Measurements from ENCODE around the gene GALT.
"Not testable (repeated sequence)": the region's sequence is repeated elsewhere in the genome, so short reads cannot be mapped to it uniquely, and the experiment has no call there.

The GALT gene

GRCh38 chr9:34634551-34635248 is 11.8 kb upstream of the GALT start:
- Histone ChIP-seq H3K27ac (no peak overlapping the region), H3K27me3 (peaks cover 35% of the 10 kb centered on the region), H3K36me3 (no peaks in the 10 kb centered on the region), H3K4me3 (ENCODE audit: low read depth in 1 of 2, low read length in 1 of 2) (no peak overlapping the region), H3K4me1 (ENCODE audit: control insufficient read depth in 1 of 2, insufficient read depth in 1 of 2, low read depth in 1 of 2, low read length in 1 of 2) (peaks cover 17 to 19% of the 10 kb centered on the region in 2 experiments), H3K9me3 (no peaks in the 10 kb centered on the region)
- TF ChIP-seq, protein P1, sequence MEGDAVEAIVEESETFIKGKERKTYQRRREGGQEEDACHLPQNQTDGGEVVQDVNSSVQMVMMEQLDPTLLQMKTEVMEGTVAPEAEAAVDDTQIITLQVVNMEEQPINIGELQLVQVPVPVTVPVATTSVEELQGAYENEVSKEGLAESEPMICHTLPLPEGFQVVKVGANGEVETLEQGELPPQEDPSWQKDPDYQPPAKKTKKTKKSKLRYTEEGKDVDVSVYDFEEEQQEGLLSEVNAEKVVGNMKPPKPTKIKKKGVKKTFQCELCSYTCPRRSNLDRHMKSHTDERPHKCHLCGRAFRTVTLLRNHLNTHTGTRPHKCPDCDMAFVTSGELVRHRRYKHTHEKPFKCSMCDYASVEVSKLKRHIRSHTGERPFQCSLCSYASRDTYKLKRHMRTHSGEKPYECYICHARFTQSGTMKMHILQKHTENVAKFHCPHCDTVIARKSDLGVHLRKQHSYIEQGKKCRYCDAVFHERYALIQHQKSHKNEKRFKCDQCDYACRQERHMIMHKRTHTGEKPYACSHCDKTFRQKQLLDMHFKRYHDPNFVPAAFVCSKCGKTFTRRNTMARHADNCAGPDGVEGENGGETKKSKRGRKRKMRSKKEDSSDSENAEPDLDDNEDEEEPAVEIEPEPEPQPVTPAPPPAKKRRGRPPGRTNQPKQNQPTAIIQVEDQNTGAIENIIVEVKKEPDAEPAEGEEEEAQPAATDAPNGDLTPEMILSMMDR (IDR thresholded peaks at IDR 0.05): no peak

DNA sequence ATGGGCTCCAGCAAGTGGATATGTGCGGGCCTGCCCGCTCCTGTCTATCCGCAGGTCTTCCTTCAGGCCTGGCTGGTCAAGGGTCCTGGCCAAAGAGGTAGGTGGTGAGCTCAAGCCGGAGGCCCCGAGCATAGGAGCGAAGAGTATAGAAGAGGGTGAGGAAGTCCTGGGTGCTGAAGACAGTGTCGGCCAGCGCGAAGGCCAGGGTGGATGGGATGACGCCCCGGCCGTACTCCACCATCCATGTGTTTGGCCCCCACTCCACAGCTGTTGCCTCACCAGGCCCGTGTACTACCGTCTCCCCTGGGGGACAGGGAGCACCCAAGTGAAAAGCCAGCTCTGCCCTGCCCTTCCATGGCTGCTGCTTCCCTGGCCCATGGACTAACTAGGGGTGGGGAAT is 10.9 kb upstream of the GALT start:
- Histone ChIP-seq H3K4me3 (ENCODE audit: low read depth in 1 of 2, low read length in 1 of 2) (no peak overlapping the region), H3K4me1 (ENCODE audit: control insufficient read depth in 1 of 2, insufficient read depth in 1 of 2, low read depth in 1 of 2, low read length in 1 of 2) (peaks cover 17 to 19% of the 10 kb centered on the region in 2 experiments), H3K9me3 (no peaks in the 10 kb centered on the region), H3K36me3 (no peaks in the 10 kb centered on the region), H3K27ac (no peak overlapping the region), H3K27me3 (peaks cover 26% of the 10 kb centered on the region)
- TF ChIP-seq, protein P1 (IDR thresholded peaks at IDR 0.05): no peak

DNA sequence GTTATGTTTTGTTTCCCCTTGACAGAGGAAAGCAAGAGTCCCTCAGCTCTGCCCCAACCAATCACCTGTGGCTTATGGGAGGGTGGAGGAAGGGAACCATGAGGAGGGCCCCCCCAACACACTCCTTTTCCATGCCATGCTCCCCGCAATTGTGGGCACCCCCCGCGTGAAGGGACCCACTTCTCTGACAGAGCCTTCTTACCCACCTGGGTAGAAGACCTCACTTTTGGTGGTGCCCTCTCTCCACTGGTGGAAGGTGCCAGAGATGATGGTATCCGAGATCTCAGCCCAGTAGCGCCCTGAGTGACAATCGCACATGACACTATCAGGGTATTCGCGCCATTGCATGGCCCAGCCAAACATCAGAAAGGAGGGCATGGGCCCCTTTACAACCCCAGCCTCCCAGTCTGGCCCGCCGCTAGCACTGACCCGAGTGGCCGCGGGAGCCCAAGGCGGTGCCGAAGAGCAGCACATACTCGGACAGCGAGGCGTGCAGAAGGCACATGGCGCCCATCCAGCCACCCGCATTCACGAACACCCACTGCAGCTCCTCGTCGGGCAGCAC is 9.6 kb upstream of the GALT start:
- peaks cover 13% of the 10 kb centered on the region for H3K27me3 ChIP-seq
- peak overlapping the region; percentile 80 for H3K27ac ChIP-seq
- TF ChIP-seq, protein P1 (IDR thresholded peaks at IDR 0.05): no peak
- peaks cover 17 to 19% of the 10 kb centered on the region in 2 experiments for H3K4me1 ChIP-seq (ENCODE audit: control insufficient read depth in 1 of 2, insufficient read depth in 1 of 2, low read depth in 1 of 2, low read length in 1 of 2)
- H3K36me3 ChIP-seq: no peaks in the 10 kb centered on the region
- H3K4me3 ChIP-seq (ENCODE audit: low read depth in 1 of 2, low read length in 1 of 2): peak overlapping the region; percentile 84 to 98
- no peaks in the 10 kb centered on the region for H3K9me3 ChIP-seq

GRCh38 chr9:34637356-34638137 is 8.9 kb upstream of the GALT start, which contains the start of gene SIGMAR1:
Gene SIGMAR1 (minus strand): TSS chr9:34637787. CDS start chr9:34637697, 90 bp downstream.
- TF ChIP-seq, protein P1 (IDR thresholded peaks at IDR 0.05): peak; percentile 64
- peaks cover 17 to 19% of the 10 kb centered on the region in 2 experiments for H3K4me1 ChIP-seq (ENCODE audit: control insufficient read depth in 1 of 2, insufficient read depth in 1 of 2, low read depth in 1 of 2, low read length in 1 of 2)
- peak within 1 kb of the TSS; percentile 84 to 98 for H3K4me3 ChIP-seq (ENCODE audit: low read depth in 1 of 2, low read length in 1 of 2)
- H3K27me3 ChIP-seq: peaks cover 6% of the 10 kb centered on the region
- no peaks in the 10 kb centered on the region for H3K9me3 ChIP-seq
- peak within 1 kb of the TSS; percentile 80 for H3K27ac ChIP-seq
- no peaks in the 10 kb centered on the region for H3K36me3 ChIP-seq

DNA sequence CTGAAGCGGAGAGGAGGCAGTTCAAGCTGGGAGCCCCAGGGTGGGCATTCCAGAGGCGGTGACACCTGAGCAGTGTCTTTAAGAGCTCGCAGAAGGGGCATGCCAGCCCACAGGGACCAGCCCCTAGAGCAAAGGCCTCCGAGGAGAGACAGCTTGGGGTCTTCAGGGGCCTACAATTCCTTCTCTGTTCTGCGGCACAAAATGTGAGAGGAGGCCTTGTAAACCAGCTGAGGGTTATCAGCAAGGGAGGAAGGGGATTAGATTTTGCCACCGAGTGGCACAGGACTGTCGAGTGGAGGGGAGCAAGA is 8.4 kb upstream of the GALT start:
- Histone ChIP-seq H3K4me3 (ENCODE audit: low read depth in 1 of 2, low read length in 1 of 2) (peak overlapping the region; percentile 84 to 98), H3K36me3 (no peaks in the 10 kb centered on the region), H3K27ac (peak overlapping the region; percentile 80), H3K27me3 (peaks cover 4% of the 10 kb centered on the region), H3K4me1 (ENCODE audit: control insufficient read depth in 1 of 2, insufficient read depth in 1 of 2, low read depth in 1 of 2, low read length in 1 of 2) (peaks cover 17 to 19% of the 10 kb centered on the region in 2 experiments), H3K9me3 (no peaks in the 10 kb centered on the region)
- TF ChIP-seq, protein P1 (IDR thresholded peaks at IDR 0.05): no peak

DNA sequence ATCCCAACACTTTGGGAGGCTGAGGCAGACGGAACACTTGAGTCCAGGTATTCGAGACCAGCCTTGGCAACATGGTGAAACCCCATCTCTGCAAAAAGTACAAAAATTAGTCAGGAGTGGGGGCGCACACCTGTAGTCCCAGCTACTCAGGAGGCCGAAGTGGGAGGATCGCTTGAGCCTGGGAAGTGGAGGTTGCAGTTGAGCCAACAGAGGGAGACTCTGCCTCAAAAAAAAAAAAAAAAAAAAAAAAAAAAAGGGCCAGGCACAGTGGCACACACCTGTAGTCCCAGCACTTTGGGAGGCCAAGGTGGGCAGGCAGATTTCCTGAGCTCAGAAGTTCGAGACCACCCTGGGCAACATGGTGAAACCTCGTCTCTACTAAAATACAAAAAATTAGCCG is 7.2 kb upstream of the GALT start:
- peaks cover 17 to 19% of the 10 kb centered on the region in 2 experiments for H3K4me1 ChIP-seq (ENCODE audit: control insufficient read depth in 1 of 2, insufficient read depth in 1 of 2, low read depth in 1 of 2, low read length in 1 of 2)
- not testable (repeated sequence) for H3K9me3 ChIP-seq; H3K27me3 ChIP-seq; H3K27ac ChIP-seq; H3K4me3 ChIP-seq (ENCODE audit: low read depth in 1 of 2, low read length in 1 of 2); H3K36me3 ChIP-seq
